SK-N-SH (cell line): ENCODE data around the gene RICTOR. TPM values are rescaled to one million over a fixed set of nuclear protein-coding genes. Genes with fewer than 3 reads are reported as not detected.
"Not testable (repeated sequence)": the region's sequence is repeated elsewhere in the genome, so short reads cannot be mapped to it uniquely, and the experiment has no call there.

Experiments used
- CTCF ChIA-PET: fragments of 300-600, 350-600 bp; formaldehyde crosslinking; extraction: SDS; loops from one replicate; lab custom pipeline; 2021; lab: Yijun Ruan, JAX
- POLR2A ChIA-PET: fragments of 350-600 bp; sonication (Branson Sonifier 250); formaldehyde crosslinking; extraction: SDS; loops from one replicate; lab custom pipeline; 2020; ENCODE audit warnings: antibody characterized with exemption, inconsistent platforms; lab: Yijun Ruan, JAX
- DNase-seq: peaks from one replicate; pipeline ENCODE4 v3.0.0; 2012
- H2AFZ ChIP-seq: fragments of 200-600 bp; sonication (generic); 2 replicates; pipeline ENCODE4 v1.8.1; 2016; ENCODE audit warnings: antibody characterized with exemption, mild to moderate bottlenecking, low read depth
- H3F3A ChIP-seq: fragments of 200-600 bp; sonication (generic); replicated peaks from 2 replicates; pipeline ENCODE3; 2016; ENCODE audit warnings: antibody characterized with exemption, mild to moderate bottlenecking; ENCODE audit not compliant: insufficient read depth
- H3K27ac ChIP-seq, 2 experiments: fragments of 200-500 bp in 1 of 2; fragments of 200-600 bp in 1 of 2; sonication (Bioruptor generic) in 1 of 2; sonication (generic), shearing (Covaris generic) in 1 of 2; 2 replicates each; pipeline versions ENCODE4 v1.5.1 to v1.6.1; 2014 to 2016; ENCODE audit warnings: low read depth in 2 of 2, inconsistent platforms in 1 of 2, low read length in 1 of 2, mild to moderate bottlenecking in 1 of 2, mixed read lengths in 1 of 2
- H3K27me3 ChIP-seq: fragments of 200-600 bp; sonication (generic), shearing (Covaris generic); 2 replicates; pipeline ENCODE4 v1.6.1; 2016; ENCODE audit warnings: mixed run types; ENCODE audit not compliant: insufficient read depth
- H3K36me3 ChIP-seq, 2 experiments: fragments of 200-500 bp in 1 of 2; fragments of 200-600 bp in 1 of 2; sonication (Bioruptor generic) in 1 of 2; sonication (generic) in 1 of 2; replicated peaks in 1 of 2; 2 replicates each; pipeline versions ENCODE3 to v1.5.1; 2014 to 2016; ENCODE audit warnings: low read length in 1 of 2, mild to moderate bottlenecking in 1 of 2; ENCODE audit not compliant: insufficient read depth in 2 of 2, control insufficient read depth in 1 of 2
- H3K4me1 ChIP-seq, 2 experiments: fragments of 200-500 bp in 1 of 2; fragments of 200-600 bp in 1 of 2; sonication (Bioruptor generic) in 1 of 2; sonication (generic), shearing (Covaris generic) in 1 of 2; 2 replicates each; pipeline versions ENCODE4 v1.5.1 to v1.6.1; 2014 to 2016; ENCODE audit warnings: low read depth in 1 of 2, low read length in 1 of 2, mixed run types in 1 of 2; ENCODE audit not compliant: insufficient read depth in 2 of 2, control insufficient read depth in 1 of 2
- H3K4me2 ChIP-seq: fragments of 200-600 bp; sonication (generic), shearing (Covaris generic); 2 replicates; pipeline ENCODE4 v1.6.1; 2017; ENCODE audit warnings: mixed run types
- H3K4me3 ChIP-seq, 2 experiments: fragments of 200-500 bp in 1 of 2; fragments of 200-600 bp in 1 of 2; sonication (Bioruptor generic) in 1 of 2; sonication (generic), shearing (Covaris generic) in 1 of 2; 2 replicates each; pipeline versions ENCODE4 v1.5.1 to v1.8.1; 2014 to 2016; ENCODE audit warnings: low read depth in 2 of 2, inconsistent platforms in 1 of 2, low read length in 1 of 2, mild to moderate bottlenecking in 1 of 2, mixed read lengths in 1 of 2, moderate library complexity in 1 of 2
- H3K79me2 ChIP-seq: fragments of 200-600 bp; sonication (generic); 2 replicates; pipeline ENCODE4 v1.8.1; 2017; ENCODE audit warnings: mild to moderate bottlenecking; ENCODE audit not compliant: insufficient read depth
- H3K9ac ChIP-seq: fragments of 200-600 bp; sonication (generic); 2 replicates; pipeline ENCODE4 v1.6.1; 2017; ENCODE audit warnings: mixed run types
- H3K9me2 ChIP-seq: fragments of 200-600 bp; sonication (generic); 2 replicates; pipeline ENCODE4 v1.6.1; 2017; ENCODE audit warnings: mixed run types
- H3K9me3 ChIP-seq: fragments of 200-600 bp; sonication (generic); 2 replicates; pipeline ENCODE4 v1.6.1; 2017; ENCODE audit warnings: mixed run types, mild to moderate bottlenecking, moderate library complexity
- H4K20me1 ChIP-seq: fragments of 200-600 bp; sonication (generic); 2 replicates; pipeline ENCODE4 v1.6.1; 2017; ENCODE audit warnings: mild to moderate bottlenecking, mixed run types; ENCODE audit not compliant: insufficient read depth
- CHD2 ChIP-seq: fragments of 150-350 bp; IDR thresholded peaks from 2 replicates; pipeline ENCODE4 v1.6.1; 2018; ENCODE audit warnings: low read length; ENCODE audit not compliant: partially characterized antibody
- CTCF ChIP-seq: fragments of 200-600 bp; sonication (generic); IDR thresholded peaks from 2 replicates; pipeline ENCODE4 v1.6.1; 2017; ENCODE audit warnings: antibody characterized with exemption, mild to moderate bottlenecking, moderate library complexity
- MEF2A ChIP-seq: IDR thresholded peaks from 2 replicates; pipeline ENCODE4 v1.4.0; 2012; ENCODE audit warnings: low read depth, borderline replicate concordance
- MXI1 ChIP-seq: IDR thresholded peaks from 2 replicates; pipeline ENCODE4 v1.6.1; 2012; ENCODE audit warnings: mild to moderate bottlenecking, low read depth, low read length, improper control_type of control experiment
- NFIC ChIP-seq: IDR thresholded peaks from 2 replicates; pipeline ENCODE4 v1.4.0; 2012; ENCODE audit warnings: borderline replicate concordance
- RAD21 ChIP-seq: IDR thresholded peaks from 2 replicates; pipeline ENCODE4 v1.6.1; 2012; ENCODE audit warnings: mild to moderate bottlenecking, low read length
- SMC3 ChIP-seq: IDR thresholded peaks from 2 replicates; pipeline ENCODE4 v1.6.1; 2012; ENCODE audit warnings: low read depth, low read length, improper control_type of control experiment
- WGBS: methylation state at CpG from one replicate; pipeline ENCODE4 v1.1.6; 2017; ENCODE audit warnings: low lambda C conversion rate; 5-methylcytosine and 5-hydroxymethylcytosine counted together
- polyA plus RNA-seq, 3 experiments: library from polyadenylated mRNA; depleted of rRNA; stranded (reverse); fragments of >200 nt; gene quantifications; 2 replicates each; pipeline ENCODE4 v1.2.3, GENCODE V29; 2012

The RICTOR gene
- polyA plus RNA-seq, 1 of the 3 experiments (the other 2 are of a cell fraction), result 1.6 TPM

GRCh38 chr5:38994324-38994927 lies 79.8 kb downstream of the RICTOR start:
- Histone ChIP-seq H3K27me3 (no peaks in the 10 kb centered on the region), H3K9me3 (no peaks in the 10 kb centered on the region), H3K79me2 (peaks cover 3% of the 10 kb centered on the region; the same call in 1 of the 2 replicates), H3K4me2 (no peak overlapping the region), H2AFZ (no peak overlapping the region), H3K9me2 (no peaks in the 10 kb centered on the region), H3F3A (no peaks in the 10 kb centered on the region), H3K9ac (no peak overlapping the region), H3K4me3 (no peak overlapping the region), H4K20me1 (no peaks in the 10 kb centered on the region), H3K4me1 (no peaks in the 10 kb centered on the region), H3K36me3 (peaks cover 2 to 34% of the 10 kb centered on the region in 2 experiments), H3K27ac (no peak overlapping the region)
- TF ChIP-seq MEF2A, result no peak
- peak; percentile 68 for TF ChIP-seq CTCF
- no peak; the same call in 1 of the 2 replicates for TF ChIP-seq MXI1
- peak; percentile 82 for TF ChIP-seq RAD21
- peak; percentile 58; the same call in 1 of the 2 replicates for TF ChIP-seq NFIC
- TF ChIP-seq SMC3, result peak; percentile 48
- POLR2A ChIA-PET, result no interaction called here
- WGBS, result 35% methylated on average over 5 of the region's 5 CpGs
- CTCF ChIA-PET, result interaction anchor here (1.8 kb wide), 1 partner anchor 86 kb away, joined by 5 read pairs; no protein-coding TSS in a partner anchor
- DNase-seq, result peak; percentile 54

GRCh38 chr5:38989974-38990719 lies 84.1 kb downstream of the RICTOR start:
- H3K79me2 ChIP-seq, H3K9ac ChIP-seq, H4K20me1 ChIP-seq, H3F3A ChIP-seq, POLR2A ChIA-PET, H3K27ac ChIP-seq, H2AFZ ChIP-seq, H3K9me3 ChIP-seq, H3K4me3 ChIP-seq, CTCF ChIA-PET, H3K9me2 ChIP-seq, H3K4me2 ChIP-seq, H3K4me1 ChIP-seq, H3K27me3 ChIP-seq, DNase-seq: not testable (repeated sequence)
- H3K36me3 ChIP-seq, result peaks cover 0 to 32% of the 10 kb centered on the region in 2 experiments
- 91% methylated on average over 13 of the region's 13 CpGs for whole genome bisulfite sequencing

GRCh38 chr5:38985909-38986452 lies 88.2 kb downstream of the RICTOR start:
- CTCF ChIA-PET, result interaction anchor here (0.7 to 2.3 kb wide), 2 partner anchors 87 to 95 kb away, joined by 3 to 6 read pairs; no protein-coding TSS in a partner anchor
- no peaks in the 10 kb centered on the region for H4K20me1 ChIP-seq
- H3K79me2 ChIP-seq, result peaks cover 3% of the 10 kb centered on the region; the same call in 1 of the 2 replicates
- no peak overlapping the region for H3K9ac ChIP-seq
- H2AFZ ChIP-seq, result no peak overlapping the region
- no peaks in the 10 kb centered on the region for H3F3A ChIP-seq
- no peaks in the 10 kb centered on the region for H3K9me2 ChIP-seq
- H3K4me1 ChIP-seq, result no peaks in the 10 kb centered on the region
- H3K36me3 ChIP-seq, result peaks cover 0 to 42% of the 10 kb centered on the region in 2 experiments
- no peak for DNase-seq
- H3K27ac ChIP-seq, result no peak overlapping the region
- no peaks in the 10 kb centered on the region for H3K27me3 ChIP-seq
- no peak overlapping the region for H3K4me2 ChIP-seq
- POLR2A ChIA-PET, result interaction anchor here (0.6 kb wide), 1 partner anchor 1434 kb away, joined by 3 read pairs; no protein-coding TSS in a partner anchor
- WGBS, result 83% methylated on average over 9 of the region's 9 CpGs
- no peak overlapping the region for H3K4me3 ChIP-seq
- TF ChIP-seq CHD2, result no peak
- no peaks in the 10 kb centered on the region for H3K9me3 ChIP-seq
